K562 (cell line): Measurements from ENCODE around the gene ST6GALNAC1.

ENCODE experiments used
- CEBPB ChIP-seq: fragments of 450-650 bp; IDR thresholded peaks from 2 replicates; pipeline ENCODE4 v1.6.1; 2016; ENCODE audit warnings: missing genetic modification characterization, missing compliant biosample characterization
- FOXP1 ChIP-seq: sonication (generic); formaldehyde crosslinking; IDR thresholded peaks from 2 replicates; pipeline ENCODE4 v1.8.0; 2022; ENCODE audit warnings: mild to moderate bottlenecking, missing genetic modification reagents
- PKNOX1 ChIP-seq: fragments of 450-650 bp; IDR thresholded peaks from 2 replicates; pipeline ENCODE4 v1.6.1; 2016
- RBFOX2 ChIP-seq: fragments of 200-400 bp; formaldehyde crosslinking; IDR thresholded peaks from 2 replicates; pipeline ENCODE4 v1.6.1; 2017; ENCODE audit warnings: low read depth, mild to moderate bottlenecking, low read length, moderate library complexity
- TCF7L2 ChIP-seq: fragments of 150-350 bp; IDR thresholded peaks from 2 replicates; pipeline ENCODE4 v1.6.1; 2016; ENCODE audit warnings: low read depth, mild to moderate bottlenecking, low read length, moderate library complexity
- TF ChIP-seq, protein P1 (sequence below): sonication (generic); formaldehyde crosslinking; IDR thresholded peaks from 2 replicates; pipeline ENCODE4 v1.8.1; 2023; ENCODE audit warnings: mild to moderate bottlenecking, missing genetic modification reagents
- TF ChIP-seq, protein P2 (sequence below): fragments of 450-650 bp; IDR thresholded peaks from 2 replicates; pipeline ENCODE4 v1.7.1; 2018; ENCODE audit warnings: mild to moderate bottlenecking, low read depth; ENCODE audit not compliant: partially characterized antibody

DNA sequence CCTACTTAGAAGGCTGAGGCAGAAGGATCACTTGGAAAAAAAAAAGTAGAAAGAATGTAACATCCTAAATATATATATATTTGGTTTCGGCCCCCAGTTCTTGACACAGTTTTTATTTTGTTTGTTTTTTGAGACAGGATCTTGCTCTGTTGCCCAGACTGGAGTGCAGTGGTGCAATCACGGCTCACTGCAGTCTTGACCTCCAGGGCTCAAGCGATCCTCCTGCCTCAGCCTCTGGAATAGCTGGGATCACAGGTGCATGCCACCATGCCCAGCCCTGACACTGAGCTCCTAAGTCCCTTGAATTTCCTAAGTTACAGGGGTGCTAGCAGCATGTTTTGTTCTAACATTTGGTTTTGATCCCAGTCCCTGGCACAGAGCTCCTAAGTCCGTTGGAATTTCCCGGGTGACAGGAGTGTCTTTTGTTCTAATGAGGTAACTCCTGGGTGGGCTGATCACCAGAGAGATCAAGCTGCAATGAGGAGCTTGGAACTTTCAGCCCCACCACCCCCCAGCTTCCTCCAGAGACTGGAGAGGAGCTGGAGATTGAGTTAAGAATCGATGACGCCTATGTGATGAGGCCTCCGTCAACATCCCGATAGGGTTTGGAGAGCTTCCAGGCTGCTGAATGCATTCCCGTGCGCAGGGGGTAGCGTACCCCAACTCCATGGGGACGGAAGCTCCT is 47.2 kb upstream of the ST6GALNAC1 start:
- TF ChIP-seq, protein P1, sequence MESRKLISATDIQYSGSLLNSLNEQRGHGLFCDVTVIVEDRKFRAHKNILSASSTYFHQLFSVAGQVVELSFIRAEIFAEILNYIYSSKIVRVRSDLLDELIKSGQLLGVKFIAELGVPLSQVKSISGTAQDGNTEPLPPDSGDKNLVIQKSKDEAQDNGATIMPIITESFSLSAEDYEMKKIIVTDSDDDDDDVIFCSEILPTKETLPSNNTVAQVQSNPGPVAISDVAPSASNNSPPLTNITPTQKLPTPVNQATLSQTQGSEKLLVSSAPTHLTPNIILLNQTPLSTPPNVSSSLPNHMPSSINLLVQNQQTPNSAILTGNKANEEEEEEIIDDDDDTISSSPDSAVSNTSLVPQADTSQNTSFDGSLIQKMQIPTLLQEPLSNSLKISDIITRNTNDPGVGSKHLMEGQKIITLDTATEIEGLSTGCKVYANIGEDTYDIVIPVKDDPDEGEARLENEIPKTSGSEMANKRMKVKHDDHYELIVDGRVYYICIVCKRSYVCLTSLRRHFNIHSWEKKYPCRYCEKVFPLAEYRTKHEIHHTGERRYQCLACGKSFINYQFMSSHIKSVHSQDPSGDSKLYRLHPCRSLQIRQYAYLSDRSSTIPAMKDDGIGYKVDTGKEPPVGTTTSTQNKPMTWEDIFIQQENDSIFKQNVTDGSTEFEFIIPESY, result no peak
- TF ChIP-seq FOXP1 (no peak), RBFOX2 (no peak), PKNOX1 (no peak), CEBPB (tag) (no peak), TCF7L2 (no peak)
- TF ChIP-seq, protein P2, sequence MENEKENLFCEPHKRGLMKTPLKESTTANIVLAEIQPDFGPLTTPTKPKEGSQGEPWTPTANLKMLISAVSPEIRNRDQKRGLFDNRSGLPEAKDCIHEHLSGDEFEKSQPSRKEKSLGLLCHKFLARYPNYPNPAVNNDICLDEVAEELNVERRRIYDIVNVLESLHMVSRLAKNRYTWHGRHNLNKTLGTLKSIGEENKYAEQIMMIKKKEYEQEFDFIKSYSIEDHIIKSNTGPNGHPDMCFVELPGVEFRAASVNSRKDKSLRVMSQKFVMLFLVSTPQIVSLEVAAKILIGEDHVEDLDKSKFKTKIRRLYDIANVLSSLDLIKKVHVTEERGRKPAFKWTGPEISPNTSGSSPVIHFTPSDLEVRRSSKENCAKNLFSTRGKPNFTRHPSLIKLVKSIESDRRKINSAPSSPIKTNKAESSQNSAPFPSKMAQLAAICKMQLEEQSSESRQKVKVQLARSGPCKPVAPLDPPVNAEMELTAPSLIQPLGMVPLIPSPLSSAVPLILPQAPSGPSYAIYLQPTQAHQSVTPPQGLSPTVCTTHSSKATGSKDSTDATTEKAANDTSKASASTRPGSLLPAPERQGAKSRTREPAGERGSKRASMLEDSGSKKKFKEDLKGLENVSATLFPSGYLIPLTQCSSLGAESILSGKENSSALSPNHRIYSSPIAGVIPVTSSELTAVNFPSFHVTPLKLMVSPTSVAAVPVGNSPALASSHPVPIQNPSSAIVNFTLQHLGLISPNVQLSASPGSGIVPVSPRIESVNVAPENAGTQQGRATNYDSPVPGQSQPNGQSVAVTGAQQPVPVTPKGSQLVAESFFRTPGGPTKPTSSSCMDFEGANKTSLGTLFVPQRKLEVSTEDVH, result no peak
